HEK293T (cell line): ENCODE results near the gene PACRG.

Experiments
- CTCF ChIA-PET: fragments of 350-600 bp; formaldehyde crosslinking; extraction: SDS; loops from one replicate; lab custom pipeline; 2021; ENCODE audit warnings: antibody characterized with exemption, inconsistent platforms; lab: Yijun Ruan, JAX
- POLR2A ChIA-PET: fragments of 350-600 bp; formaldehyde crosslinking; extraction: SDS; loops from one replicate; lab custom pipeline; 2020; ENCODE audit warnings: antibody characterized with exemption, inconsistent platforms; lab: Yijun Ruan, JAX
- DNase-seq: peaks from one replicate; pipeline ENCODE4 v3.0.0; 2012; ENCODE audit warnings: mixed read lengths; ENCODE audit errors: extremely low spot score
- ARNT ChIP-seq: fragments of 450-650 bp; IDR thresholded peaks from 2 replicates; pipeline ENCODE4 v1.6.1; 2017; ENCODE audit warnings: mild to moderate bottlenecking
- BHLHE40 ChIP-seq: fragments of 450-650 bp; IDR thresholded peaks from 2 replicates; pipeline ENCODE4 v1.6.1; 2016; ENCODE audit warnings: mild to moderate bottlenecking, moderate library complexity, borderline replicate concordance
- CTBP1 ChIP-seq: fragments of 450-650 bp; IDR thresholded peaks from 2 replicates; pipeline ENCODE4 v1.6.1; 2016; ENCODE audit warnings: borderline replicate concordance
- ELF4 ChIP-seq: fragments of 450-650 bp; IDR thresholded peaks from 2 replicates; pipeline ENCODE4 v1.6.1; 2017; ENCODE audit warnings: antibody characterized with exemption
- FOXA1 ChIP-seq: fragments of 450-650 bp; IDR thresholded peaks from 2 replicates; pipeline ENCODE4 v1.6.1; 2016; ENCODE audit warnings: mild to moderate bottlenecking
- FOXK2 ChIP-seq: fragments of 450-650 bp; IDR thresholded peaks from 2 replicates; pipeline ENCODE4 v1.6.1; 2016; ENCODE audit warnings: mild to moderate bottlenecking
- FOXM1 ChIP-seq: fragments of 450-650 bp; IDR thresholded peaks from 2 replicates; pipeline ENCODE4 v1.6.1; 2017; ENCODE audit warnings: mild to moderate bottlenecking, borderline replicate concordance
- HDGF ChIP-seq: fragments of 450-650 bp; IDR thresholded peaks from 2 replicates; pipeline ENCODE4 v1.6.1; 2017; ENCODE audit warnings: antibody characterized with exemption, borderline replicate concordance
- L3MBTL2 ChIP-seq: fragments of 450-650 bp; conservative IDR thresholded peaks from 2 replicates; pipeline ENCODE4 v1.6.1; 2016; ENCODE audit warnings: mild to moderate bottlenecking
- LEF1 ChIP-seq: fragments of 450-650 bp; IDR thresholded peaks from 2 replicates; pipeline ENCODE4 v1.6.1; 2017; ENCODE audit warnings: mild to moderate bottlenecking, borderline replicate concordance
- NFRKB ChIP-seq: fragments of 450-650 bp; IDR thresholded peaks from 2 replicates; pipeline ENCODE4 v1.6.1; 2016; ENCODE audit warnings: mild to moderate bottlenecking, moderate library complexity
- PKNOX1 ChIP-seq: fragments of 450-650 bp; IDR thresholded peaks from 2 replicates; pipeline ENCODE4 v1.6.1; 2016
- SP1 ChIP-seq: fragments of 450-650 bp; IDR thresholded peaks from 2 replicates; pipeline ENCODE4 v1.6.1; 2017
- SUZ12 ChIP-seq: fragments of 450-650 bp; IDR thresholded peaks from 2 replicates; pipeline ENCODE4 v1.6.1; 2016; ENCODE audit warnings: mild to moderate bottlenecking
- TARDBP ChIP-seq: fragments of 450-650 bp; IDR thresholded peaks from 2 replicates; pipeline ENCODE4 v1.6.1; 2016
- ZNF384 ChIP-seq: fragments of 450-650 bp; IDR thresholded peaks from 2 replicates; pipeline ENCODE4 v1.6.1; 2016

PACRG gene

GRCh38 chr6:162999575-163000285, 272.0 kb downstream of the PACRG start:
- ChIA-PET CTCF (no interaction called here), POLR2A (no interaction called here)
- TF ChIP-seq ARNT (no peak), NFRKB (no peak), FOXA1 (no peak), LEF1 (no peak), SP1 (no peak), SUZ12 (no peak), TARDBP (no peak), PKNOX1 (no peak), HDGF (no peak), FOXM1 (no peak), ELF4 (no peak), ZNF384 (no peak), FOXK2 (no peak), L3MBTL2 (no peak), BHLHE40 (no peak), CTBP1 (no peak)
- no peak for DNase-seq

DNA sequence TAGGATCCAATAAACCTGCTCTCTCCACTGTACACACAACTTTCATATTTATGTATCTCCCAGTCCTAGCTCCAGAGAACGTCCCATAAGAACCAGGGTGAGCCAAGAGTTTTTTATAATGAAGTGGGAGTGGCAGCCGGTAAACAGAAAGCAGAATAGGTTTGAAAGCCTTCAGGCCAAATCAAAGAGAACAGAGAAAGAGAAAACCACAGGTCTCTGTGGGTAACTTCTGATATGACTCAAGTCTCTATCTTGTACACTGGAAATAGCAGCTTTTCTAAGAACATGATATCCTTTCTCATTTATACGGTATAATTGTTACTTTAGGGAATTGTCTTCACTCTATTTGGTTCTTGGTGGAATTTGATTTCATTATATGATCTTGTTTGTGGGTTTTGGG, 273.6 kb downstream of the PACRG start:
- no peak for TF ChIP-seq PKNOX1
- TF ChIP-seq LEF1 = no peak
- TF ChIP-seq FOXK2 = no peak
- TF ChIP-seq ARNT = no peak
- no peak for TF ChIP-seq SP1
- no peak for TF ChIP-seq L3MBTL2
- no peak for TF ChIP-seq SUZ12
- TF ChIP-seq FOXA1 = no peak
- no peak for TF ChIP-seq FOXM1
- TF ChIP-seq TARDBP = no peak
- TF ChIP-seq HDGF = no peak
- no peak for DNase-seq
- ChIA-PET CTCF (interaction anchor here (0.6 kb wide), 1 partner anchor 710 kb away, joined by 3 read pairs; no protein-coding TSS in a partner anchor), POLR2A (no interaction called here)

GRCh38 chr6:163008186-163008585, 280.4 kb downstream of the PACRG start:
- no peak for TF ChIP-seq BHLHE40
- CTCF ChIA-PET = interaction anchor here (0.6 kb wide), 1 partner anchor 1920 kb away, joined by 3 read pairs; no protein-coding TSS in a partner anchor
- POLR2A ChIA-PET = no interaction called here
- no peak for DNase-seq

DNA sequence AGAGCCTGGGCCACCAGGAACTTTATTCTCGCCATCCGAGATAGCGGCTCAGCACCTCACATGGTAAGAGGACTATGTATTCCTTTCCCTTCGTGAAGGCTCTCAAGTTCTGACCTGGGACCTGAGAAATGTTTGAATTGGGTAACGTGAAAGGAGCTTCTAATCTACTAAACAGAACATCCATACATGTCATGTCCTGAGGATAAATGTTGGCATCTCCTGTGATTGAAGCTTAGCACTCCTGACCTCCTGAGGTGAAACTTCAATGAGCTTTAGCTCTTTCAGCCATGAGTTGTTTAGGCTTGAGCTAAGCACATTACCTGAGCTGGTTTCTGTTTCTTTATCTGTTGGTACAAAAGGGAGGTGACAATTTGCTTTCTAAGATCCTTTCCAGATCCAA, 280.9 kb downstream of the PACRG start:
- TF ChIP-seq ARNT = no peak
- no peak for TF ChIP-seq PKNOX1
- TF ChIP-seq SUZ12 = no peak
- no peak for TF ChIP-seq SP1
- no peak for TF ChIP-seq ELF4
- TF ChIP-seq CTBP1 = no peak
- TF ChIP-seq ZNF384 = no peak
- no peak for TF ChIP-seq TARDBP
- no peak for TF ChIP-seq LEF1
- TF ChIP-seq L3MBTL2 = no peak
- no peak for TF ChIP-seq BHLHE40
- no peak for TF ChIP-seq FOXM1
- no peak for TF ChIP-seq NFRKB
- no peak for TF ChIP-seq FOXK2
- TF ChIP-seq FOXA1 = no peak
- TF ChIP-seq HDGF = no peak
- CTCF ChIA-PET = interaction anchor here (0.6 kb wide), 1 partner anchor 1919 kb away, joined by 3 read pairs; no protein-coding TSS in a partner anchor
- no peak for DNase-seq
- POLR2A ChIA-PET = no interaction called here

DNA sequence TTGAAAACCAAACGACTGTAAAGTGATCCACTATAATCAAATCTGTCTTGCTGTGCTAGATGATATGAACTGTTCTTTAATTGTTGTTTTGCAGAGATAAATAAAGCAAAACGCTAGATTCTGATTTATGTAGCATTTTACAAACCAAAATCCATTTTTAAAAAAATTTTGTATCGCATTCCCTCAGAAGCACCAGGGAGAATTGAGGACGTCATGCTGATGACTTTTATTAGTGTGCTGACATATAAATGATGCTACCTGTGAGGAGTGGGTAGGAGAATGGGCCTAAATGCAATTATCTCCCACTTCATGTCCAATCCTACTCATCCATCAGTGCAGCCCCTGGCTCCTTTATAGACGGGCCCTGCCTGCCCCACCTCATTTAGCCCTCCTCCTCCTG, 282.4 kb downstream of the PACRG start:
- TF ChIP-seq L3MBTL2 (no peak), ZNF384 (peak; percentile 75), FOXA1 (no peak), PKNOX1 (peak; percentile 90), CTBP1 (peak; percentile 93)
- CTCF ChIA-PET = no interaction called here
- peak; percentile 43 for DNase-seq
- POLR2A ChIA-PET = no interaction called here

- POLR2A ChIA-PET = no interaction called here
- CTCF ChIA-PET = no interaction called here
- TF ChIP-seq PKNOX1 (no peak), LEF1 (no peak), SP1 (no peak), FOXM1 (no peak), BHLHE40 (no peak), SUZ12 (no peak), ELF4 (no peak), ZNF384 (no peak), NFRKB (no peak), FOXA1 (no peak), FOXK2 (no peak), ARNT (no peak)
- no peak for DNase-seq
Measured at GRCh38 chr6:163014736-163015135, 287.0 kb downstream of the PACRG start.
